HG02610 (cell line): Measurements from ENCODE around the gene CLEC2L.
"Not testable (repeated sequence)": the region's sequence is repeated elsewhere in the genome, so short reads cannot be mapped to it uniquely, and the experiment has no call there.

ENCODE experiments used
- ATAC-seq: cut with Tn5 transposase; IDR thresholded peaks from one replicate; pipeline ENCODE4 v1.9.1; 2021; ENCODE audit warnings: mild to moderate bottlenecking, moderate library complexity; ENCODE audit not compliant: unreplicated experiment

The CLEC2L gene

DNA sequence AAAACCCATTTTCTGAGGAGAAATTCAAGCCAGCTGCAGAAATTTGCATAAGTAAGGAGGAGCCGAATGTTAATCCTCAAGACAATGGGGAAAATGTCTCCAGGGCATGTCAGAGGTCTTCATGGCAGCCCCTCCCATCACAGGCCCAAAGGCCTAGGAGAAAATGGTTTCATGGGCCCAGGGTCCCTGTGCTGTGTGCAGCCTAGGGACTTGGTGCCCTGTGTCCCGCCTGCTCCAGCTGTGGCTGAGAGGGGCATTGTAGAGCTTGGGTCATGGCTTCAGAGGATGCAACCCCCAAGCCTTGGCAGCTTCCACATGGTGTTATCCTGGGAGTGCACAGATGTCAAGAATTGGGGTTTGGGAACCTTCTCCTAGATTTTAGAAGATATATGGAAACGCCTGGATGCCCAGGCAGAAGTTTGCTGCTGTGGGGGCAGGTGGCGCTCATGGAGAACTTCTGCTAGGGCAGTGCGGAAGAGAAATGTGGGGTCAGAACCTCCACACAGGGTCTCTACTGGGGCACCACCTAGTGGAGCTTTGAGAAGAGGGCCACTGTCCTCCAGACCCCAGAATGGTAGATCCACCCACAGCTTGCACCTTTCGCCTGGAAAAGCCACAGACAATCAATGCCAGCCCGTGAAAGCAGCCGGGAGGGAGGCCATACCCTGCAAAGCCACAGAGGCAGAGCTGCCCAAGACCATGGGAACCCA is 30.7 kb downstream of the CLEC2L start:
- not testable (repeated sequence) for ATAC-seq

DNA sequence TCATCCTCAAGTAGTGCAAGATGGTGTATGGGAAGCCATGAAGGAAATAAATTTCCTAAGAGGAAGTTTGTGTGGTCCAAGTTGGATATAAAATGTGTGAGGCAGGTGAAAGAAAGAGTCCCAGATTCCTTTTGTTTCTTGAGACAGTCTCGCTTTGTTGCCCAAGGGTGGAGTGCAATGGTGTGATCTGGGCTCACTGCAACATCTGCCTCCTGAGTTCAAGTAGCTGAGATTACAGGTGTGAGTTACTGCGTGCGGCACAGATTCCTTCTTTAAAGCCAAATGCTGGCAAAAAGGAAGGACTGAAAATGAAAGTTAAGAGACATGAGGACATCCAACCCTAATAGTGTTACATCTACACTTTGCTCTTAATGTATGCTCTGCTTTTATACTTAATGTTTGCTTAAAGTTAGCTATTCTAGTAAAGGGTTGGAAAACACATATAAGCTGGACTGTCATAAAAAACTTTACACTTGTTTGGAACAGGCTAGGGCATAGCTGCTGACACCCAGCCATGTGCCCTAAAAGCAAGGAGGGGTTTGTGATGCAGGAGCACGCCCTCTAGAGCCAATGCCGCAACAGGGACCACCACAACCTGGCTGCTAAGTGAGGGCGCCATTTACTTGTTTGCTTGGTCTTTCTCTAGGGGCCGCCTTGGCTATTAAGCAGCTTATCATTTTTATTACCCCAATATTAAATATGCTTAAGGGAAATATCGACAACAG is 34.5 kb downstream of the CLEC2L start:
- ATAC-seq: no peak

DNA sequence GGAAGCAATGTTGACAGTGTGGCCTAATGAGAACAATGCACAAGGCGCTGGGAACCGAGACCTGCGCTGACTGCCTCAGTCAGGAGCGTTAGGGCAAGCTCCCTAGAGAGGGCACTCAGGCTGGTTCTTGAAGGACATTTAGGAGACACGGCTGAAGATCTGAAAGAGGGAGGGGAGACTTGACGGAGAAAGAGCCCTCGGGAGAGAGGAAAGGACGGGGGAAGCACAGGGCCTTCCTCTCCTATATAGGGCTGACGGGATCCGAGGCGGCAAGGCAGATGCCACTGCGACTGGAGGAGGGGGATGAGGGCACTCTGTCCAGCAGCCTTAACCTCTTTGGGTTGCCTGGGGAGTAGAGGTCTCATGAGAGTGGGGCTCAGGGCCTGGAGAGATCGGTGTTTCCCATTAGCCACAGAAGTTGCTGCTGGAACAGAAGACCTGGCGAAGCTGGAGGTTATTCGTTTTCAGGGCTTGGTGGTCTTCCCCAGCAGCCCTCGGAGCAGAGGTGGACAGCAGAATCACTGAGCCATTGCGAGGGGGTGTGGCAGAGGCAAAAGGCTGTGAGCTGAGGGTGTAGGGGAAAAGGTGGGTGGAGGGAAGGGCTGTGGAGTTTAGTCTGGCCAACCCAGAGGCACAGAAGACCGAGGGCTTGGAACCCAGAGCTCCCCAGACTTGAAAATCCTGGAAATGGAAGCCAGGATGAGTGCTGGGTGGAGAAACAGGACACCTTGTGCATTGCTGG is 36.0 kb downstream of the CLEC2L start:
- ATAC-seq: no peak

DNA sequence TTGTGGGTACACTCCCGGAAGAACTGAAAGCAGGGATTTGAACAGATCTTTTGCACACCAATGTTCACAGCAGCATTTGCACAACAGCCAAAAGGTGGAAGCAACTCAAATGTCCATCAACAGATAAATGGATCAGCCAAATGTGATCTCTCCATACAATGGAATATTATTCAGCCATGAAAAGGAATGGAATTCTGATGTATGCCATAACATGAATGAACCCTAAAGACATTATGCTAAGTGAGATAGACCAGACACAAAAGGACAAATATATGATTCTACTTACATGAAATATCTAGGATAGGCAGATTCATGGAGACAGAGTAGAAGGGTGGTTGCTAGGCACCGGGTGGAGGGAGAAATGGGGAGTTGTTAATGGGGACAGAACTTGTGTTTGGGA is 36.7 kb downstream of the CLEC2L start:
- no peak for ATAC-seq

DNA sequence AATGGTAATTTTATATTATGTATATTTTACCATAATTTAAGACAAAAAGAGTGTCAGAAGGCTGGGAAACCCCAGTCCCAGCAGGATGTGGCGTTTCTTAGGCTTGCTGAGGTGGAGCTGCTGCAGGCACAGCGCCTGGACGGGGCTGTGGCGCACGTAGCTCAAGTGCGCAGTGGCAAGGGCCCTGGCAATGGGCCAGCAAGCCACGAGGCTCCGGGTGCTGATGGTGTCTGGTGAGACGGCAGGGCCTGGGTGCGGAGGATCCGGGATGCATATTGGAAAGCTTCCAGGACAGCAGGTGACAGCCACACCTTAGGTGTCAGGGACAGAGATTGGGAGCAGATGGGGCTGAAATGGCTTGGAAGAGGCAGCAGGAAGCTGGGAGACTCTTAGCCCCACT is 37.2 kb downstream of the CLEC2L start:
- no peak for ATAC-seq

DNA sequence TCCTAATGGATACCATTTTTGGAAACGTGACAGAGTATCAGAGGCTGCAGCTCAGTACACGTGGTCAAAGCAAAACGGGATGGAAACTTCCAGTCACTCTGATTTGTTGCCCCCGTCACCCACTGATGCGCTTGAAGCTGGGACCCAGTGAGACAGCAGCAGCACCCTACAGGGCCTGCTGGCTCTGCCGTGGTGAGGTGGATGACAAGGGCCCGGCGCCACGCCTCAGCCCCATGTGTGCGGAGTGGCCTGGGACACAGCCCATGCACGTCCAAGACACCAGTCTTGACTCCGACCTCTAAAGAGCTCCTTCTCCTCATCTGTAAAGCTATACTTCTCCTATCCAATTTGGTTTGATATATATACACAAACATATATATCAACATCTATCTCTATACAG is 39.0 kb downstream of the CLEC2L start:
- no peak for ATAC-seq

DNA sequence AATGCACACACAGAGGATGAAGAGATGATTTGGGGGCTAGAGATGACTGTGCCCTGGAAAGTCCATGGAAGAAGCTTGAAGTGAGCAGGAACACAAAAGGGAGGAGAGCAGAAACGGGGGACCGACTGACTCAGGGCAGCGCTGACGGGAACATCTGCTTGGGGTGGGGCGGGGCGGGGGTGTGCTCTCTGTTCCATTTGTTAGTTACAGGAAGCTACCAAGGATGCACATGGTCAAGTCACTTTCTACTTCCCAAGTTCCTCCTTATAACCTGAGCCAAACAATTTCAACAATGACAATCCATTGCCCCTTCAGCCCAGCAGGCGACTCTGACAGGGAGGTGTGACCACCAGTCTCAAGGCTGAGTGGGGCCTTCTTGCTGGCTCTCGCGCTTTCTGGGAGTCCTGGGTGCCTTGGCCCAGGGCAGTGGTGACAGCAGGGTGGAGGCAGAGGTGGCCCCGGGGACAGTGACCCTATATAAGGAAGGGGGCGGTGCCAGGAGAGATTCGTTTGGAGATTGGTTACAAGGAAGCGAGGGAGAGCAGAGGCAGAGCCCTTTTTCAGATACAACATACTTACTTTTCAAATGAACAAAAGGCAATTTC is 39.6 kb downstream of the CLEC2L start:
- no peak for ATAC-seq

DNA sequence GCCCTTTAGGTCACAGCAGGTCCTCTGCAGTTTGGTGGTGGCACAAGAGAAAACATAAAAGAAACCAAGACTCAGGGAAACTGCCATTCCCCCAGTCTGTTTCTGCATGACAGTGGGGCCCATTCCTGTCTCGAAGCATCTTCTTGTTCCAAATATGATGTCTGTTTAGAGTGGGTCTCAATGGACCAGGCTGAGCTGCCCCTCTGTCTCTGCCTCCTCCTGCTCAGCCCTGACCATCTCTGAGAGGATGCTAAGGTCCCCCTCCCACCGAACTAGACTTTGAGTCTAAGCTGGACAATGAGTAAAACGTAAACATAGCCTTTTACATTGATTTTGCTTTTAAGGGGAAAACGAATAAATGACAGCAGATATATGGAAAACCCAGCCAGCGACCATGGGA is 40.4 kb downstream of the CLEC2L start:
- no peak for ATAC-seq

DNA sequence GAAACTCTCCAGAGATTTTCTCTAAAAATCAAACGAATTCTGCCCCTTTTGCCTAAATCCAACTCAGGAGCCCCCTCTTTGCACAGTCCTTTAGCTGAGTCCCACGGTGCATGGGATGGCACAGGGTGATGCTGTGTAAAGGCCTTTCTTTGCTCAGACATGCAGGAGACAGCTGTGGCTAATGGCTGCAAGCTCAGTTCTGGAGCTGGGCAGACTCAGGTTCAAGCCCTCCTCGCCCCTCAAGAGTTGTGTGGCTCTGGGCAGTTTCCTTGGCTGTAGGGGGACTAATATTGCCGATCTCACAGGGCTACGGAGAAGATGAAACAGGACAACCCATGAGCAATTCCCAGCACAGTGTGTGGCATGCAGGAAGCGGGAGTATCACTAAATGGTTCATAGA is 42.6 kb downstream of the CLEC2L start:
- ATAC-seq: no peak

DNA sequence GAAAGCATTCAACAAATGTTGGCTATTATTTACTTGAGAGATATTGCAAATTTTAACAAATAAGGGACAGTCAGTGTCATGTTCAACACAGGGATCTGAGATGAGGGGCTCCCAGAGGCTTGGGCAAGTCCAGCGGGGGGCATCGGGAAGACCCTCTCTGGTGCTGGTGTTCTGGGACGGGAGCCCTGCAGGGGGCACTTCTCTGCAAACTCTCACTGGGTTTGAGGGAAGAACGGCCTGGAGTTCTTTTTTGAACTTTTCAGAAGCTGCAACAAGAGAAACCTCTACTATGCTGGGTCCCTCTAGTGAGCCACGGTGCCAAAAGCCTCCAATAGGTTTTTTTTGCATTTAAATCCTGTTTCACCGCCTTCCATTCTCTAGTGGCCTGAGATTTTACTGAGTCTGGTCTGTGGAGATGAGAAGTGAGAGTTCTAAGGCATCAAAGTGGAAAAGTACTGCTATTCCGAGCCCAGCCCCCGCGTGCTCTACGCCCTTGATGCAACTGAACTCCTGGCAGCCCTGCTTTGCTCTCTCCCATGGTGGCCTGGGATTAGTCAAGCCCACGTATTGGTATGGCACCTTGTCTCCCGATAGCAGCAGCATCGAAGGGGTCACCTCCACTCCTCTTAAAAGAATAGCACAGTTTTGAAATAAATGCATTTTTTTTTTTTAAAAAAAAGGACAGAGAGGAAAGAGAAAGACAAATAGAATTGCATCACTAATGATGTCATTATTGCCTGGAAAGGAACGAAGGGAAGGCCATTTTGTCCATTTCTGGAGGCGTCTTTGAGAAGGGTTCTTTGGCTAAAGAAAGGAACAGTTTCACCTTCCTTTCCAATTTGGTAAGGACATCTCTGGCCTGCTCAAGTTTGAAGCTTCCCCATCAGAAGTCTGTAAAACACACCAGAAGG is 43.5 kb downstream of the CLEC2L start:
- no peak for ATAC-seq

DNA sequence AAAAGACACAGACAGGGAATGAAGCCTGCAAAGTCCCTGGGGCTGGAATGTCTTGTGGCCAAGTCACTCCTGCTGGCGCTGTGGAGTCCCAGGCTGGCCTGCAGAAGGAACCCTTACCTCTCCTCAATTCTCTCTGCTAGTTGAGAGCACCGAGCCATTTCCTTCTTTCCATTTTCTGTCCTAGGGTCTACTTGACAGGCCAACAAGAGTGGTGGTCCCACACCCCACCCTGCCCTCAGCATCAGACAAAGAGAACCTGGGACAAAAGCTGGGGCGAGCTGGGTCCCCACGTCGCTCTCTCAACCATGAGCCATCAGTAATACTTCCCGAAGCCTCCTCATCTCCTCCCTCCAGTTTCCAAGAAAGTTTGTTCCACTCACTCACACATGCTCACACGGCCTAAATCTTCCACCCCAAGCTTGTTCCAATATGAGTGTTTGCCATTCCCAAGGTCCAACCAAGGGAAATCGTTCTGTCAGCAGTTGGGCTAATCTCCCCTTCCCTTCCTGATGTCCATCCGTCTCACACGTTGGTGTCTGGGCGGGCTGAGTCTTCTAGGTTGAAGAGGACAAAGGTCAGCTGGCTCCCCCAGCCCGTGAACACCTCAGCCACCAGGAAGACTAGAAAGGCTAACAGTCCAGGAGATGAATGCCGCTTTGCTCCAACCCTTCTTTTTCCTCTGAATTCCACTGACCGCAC is 44.3 kb downstream of the CLEC2L start:
- ATAC-seq: no peak

DNA sequence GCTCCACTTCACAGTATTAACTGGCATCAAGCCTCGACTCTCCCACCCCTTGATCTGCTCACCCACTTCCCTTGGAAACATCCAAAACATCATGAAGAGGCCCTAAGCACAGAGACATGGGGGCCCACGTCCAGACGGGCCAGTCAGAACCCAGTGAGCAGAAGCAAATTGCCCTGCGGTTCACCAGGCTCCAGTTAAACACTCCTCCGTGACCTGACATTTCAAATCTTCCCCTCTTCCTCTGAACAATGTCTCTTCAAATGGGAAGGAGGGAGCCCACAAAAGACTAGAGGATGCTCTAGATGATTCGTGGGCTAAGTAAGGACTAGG is 44.8 kb downstream of the CLEC2L start:
- no peak for ATAC-seq

DNA sequence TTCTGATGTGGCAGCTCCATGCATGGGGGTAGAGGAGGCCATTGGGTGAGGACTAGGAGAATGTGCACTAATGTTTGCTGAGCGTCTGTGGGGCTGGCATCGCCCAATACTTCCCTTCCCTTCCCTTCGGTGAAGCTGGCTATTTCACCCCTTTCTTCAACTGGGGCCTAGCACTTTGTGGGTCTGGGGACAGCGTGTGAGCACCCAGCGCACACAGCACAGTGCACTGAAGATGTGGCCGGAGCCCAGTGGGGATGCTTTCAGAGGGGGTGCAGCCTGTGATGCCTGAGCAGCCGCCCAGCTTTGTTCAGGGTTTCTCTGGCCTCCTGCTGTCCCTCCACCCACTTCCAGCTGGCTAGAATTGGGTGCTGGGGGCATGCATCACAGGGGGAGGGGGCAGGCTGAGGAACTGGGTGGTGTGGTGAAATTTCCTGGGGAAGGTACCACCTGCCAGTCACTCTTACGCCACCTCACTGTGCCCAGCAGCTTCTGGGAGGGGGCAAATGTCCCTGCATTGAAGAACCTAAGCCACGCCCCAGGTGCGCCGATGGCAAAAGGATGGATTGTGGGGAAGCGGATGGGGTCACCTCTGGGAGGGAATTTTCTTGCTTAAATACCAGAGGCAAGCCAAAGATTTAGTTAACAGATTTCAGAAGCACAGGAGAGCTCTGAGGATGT is 45.5 kb downstream of the CLEC2L start:
- no peak for ATAC-seq

DNA sequence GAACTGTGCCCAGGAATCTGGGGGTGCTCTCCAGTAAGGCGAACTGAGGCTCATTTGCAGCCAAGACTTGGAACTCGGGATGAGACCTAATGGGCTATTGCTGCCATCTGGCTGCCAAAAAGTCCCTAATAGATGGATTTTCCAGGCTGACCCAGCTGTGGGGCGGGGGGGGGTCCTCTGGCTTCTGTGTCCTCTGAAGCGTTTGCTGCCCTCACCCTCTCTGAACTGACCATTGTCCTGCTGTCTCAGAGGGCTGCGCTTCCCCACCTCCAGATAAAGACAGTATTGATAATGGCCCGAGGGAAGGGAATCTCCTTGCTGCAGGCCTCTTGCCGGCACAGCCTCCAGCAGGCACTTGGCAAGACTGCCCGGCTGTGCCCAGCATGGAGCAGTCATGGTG is 46.6 kb downstream of the CLEC2L start:
- no peak for ATAC-seq

DNA sequence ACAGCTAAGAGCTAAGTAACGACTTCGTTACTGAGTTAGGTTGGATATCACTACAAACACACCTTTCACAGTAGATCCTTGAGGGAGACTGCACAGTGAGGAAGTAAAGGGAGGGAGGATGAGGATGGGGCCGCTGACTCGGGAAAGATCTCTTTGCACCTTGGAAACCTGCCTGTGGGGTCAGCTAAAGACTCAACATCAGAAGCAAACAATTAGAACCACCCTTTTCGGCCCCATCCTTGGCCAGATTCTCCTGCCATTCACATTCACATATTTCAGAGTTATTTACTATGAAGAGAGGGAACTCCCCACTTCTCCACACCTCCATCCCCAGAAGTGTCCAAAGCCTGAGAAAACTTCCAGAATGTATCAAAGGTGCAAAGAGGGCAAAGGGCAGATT is 47.1 kb downstream of the CLEC2L start:
- no peak for ATAC-seq

DNA sequence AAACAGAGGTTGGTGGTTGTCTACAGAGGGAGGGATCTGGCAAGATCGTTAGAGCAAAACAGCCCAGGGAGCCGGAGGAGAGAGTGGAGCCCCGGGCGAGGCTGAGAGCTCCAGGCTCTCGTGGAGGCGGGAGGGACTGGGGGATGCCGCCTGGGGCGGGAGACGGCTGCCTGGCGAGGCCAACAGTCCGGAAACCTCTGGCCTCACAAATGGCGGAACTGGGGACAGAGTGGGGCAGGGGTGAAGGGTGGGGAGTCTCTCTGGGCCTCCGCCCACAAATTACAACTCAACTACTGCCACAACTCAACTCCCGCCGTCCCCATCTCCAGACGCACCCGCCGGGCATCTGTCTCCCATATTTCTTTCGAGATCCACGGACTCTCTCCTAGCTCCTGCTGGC is 47.7 kb downstream of the CLEC2L start:
- no peak for ATAC-seq

DNA sequence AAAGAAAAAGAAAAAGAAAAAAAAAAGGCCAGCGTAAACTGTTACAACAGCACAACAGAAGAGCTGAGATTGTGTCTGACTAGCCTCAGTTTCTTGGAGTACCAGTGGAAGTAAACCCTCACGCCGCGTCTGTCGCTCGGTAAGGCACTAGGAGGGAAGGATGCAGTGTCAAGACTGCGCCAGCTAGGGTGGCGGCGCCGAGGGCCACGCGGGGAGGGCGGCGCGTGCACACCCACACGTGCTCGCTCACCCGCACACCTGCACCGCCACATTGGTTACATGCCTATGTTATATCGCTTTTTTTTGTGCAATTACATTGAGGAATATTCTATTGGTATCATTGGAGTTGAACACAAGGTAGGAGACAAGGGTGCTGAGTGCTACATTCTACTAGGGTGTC is 48.2 kb downstream of the CLEC2L start:
- no peak for ATAC-seq

DNA sequence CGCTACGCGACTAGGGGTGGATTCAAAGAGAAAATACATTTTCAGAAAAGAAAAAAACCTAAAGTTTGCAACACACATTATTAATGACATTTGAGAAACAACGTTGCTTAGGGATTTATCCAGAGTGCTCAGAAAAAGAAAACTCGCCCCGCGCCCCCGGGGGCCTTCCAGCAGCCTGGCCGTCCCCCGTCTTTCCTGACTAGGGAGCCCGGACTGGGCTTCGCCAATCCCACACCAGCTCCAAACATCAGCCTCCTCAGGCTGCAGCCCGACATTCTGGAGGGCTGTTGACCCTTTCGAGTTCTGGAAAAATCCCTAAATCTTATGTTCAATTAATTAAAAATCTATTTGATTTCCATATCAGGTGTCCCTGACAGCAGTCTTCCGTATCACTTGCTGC is 48.6 kb downstream of the CLEC2L start:
- ATAC-seq: no peak

DNA sequence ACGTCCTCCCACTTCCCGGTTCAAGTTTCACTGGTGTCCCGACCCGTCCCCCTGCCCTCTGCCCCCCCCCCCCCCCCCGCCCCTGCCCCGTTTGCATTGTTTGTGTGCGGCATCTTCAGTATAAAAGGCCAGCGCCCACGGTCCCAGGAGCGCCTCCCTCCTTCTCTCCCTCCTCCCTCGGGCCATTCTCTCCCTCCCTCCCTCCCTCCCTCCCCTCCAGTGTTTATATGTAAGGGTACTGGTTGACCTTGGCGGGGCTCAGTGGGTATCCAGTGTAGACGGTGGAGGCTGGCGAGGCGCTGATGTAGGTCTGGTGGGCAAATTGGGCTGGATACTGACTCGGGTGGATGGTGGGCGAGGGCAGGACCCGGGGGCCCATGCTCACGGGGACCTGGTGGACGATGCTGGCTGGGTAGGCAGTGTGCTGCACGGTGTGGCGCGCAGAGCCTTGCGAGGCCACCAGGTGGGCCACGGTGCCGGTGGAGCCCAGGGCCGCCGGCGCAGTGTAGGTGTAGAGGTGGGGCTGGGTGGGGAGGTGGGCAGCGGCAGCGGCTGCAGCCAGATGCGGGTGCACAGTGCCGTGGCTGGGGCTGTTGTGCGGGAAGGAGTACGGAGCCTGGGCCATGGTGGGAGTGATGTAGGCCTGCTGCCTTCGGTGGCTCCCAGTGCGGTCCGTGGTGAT is 49.4 kb downstream of the CLEC2L start:
- no peak for ATAC-seq
